H9 (cell line): ENCODE data around the gene CEP128. TPM values are rescaled to one million over a fixed set of nuclear protein-coding genes. Genes with fewer than 3 reads are reported as not detected.

Experiments used
- DNase-seq: peaks from one replicate; pipeline ENCODE4 v3.0.0-alpha.2; 2017
- H2AFZ ChIP-seq: one replicate; pipeline ENCODE4 v1.6.1; 2013; ENCODE audit warnings: mild to moderate bottlenecking, low read length, control low read depth, moderate library complexity
- H2AK5ac ChIP-seq: 2 replicates; pipeline ENCODE4 v1.6.1; 2013; ENCODE audit warnings: low read length, control low read depth, mixed read lengths; ENCODE audit not compliant: insufficient read length
- H2BK120ac ChIP-seq: one replicate; pipeline ENCODE4 v1.6.1; 2013; ENCODE audit warnings: low read depth, mild to moderate bottlenecking, low read length, control low read depth, inconsistent platforms; ENCODE audit not compliant: poor library complexity, severe bottlenecking
- H2BK12ac ChIP-seq: 2 replicates; pipeline ENCODE4 v1.6.1; 2013; ENCODE audit warnings: low read length, control low read depth, mixed read lengths, low read depth; ENCODE audit not compliant: insufficient read length
- H2BK15ac ChIP-seq: 2 replicates; pipeline ENCODE4 v1.6.1; 2013; ENCODE audit warnings: low read depth, low read length, control low read depth
- H2BK20ac ChIP-seq: one replicate; pipeline ENCODE4 v1.6.1; 2013; ENCODE audit warnings: low read depth, mild to moderate bottlenecking, low read length, control low read depth, inconsistent platforms; ENCODE audit not compliant: poor library complexity, severe bottlenecking
- H2BK5ac ChIP-seq: 2 replicates; pipeline ENCODE4 v1.6.1; 2013; ENCODE audit warnings: low read length, control low read depth, mixed read lengths; ENCODE audit not compliant: insufficient read length
- H3K14ac ChIP-seq: 2 replicates; pipeline ENCODE4 v1.6.1; 2013; ENCODE audit warnings: low read length, control low read depth; ENCODE audit not compliant: insufficient read depth
- H3K18ac ChIP-seq: 2 replicates; pipeline ENCODE4 v1.6.1; 2013; ENCODE audit warnings: low read depth, mild to moderate bottlenecking, mixed read lengths, low read length, control low read depth; ENCODE audit not compliant: insufficient read length
- H3K23ac ChIP-seq: 2 replicates; pipeline ENCODE4 v1.6.1; 2013; ENCODE audit warnings: low read length, control low read depth, mixed read lengths, low read depth; ENCODE audit not compliant: insufficient read length
- H3K23me2 ChIP-seq: 2 replicates; pipeline ENCODE4 v1.6.1; 2013; ENCODE audit warnings: low read depth, mild to moderate bottlenecking, mixed read lengths, low read length, control low read depth; ENCODE audit not compliant: insufficient read length, poor library complexity, severe bottlenecking
- H3K27ac ChIP-seq: 2 replicates; pipeline ENCODE4 v1.5.1; 2013; ENCODE audit warnings: low read length, control low read depth, mixed read lengths, low read depth; ENCODE audit not compliant: insufficient read length
- H3K27me3 ChIP-seq: 2 replicates; pipeline ENCODE4 v1.6.1; 2013; ENCODE audit warnings: low read length, control low read depth, inconsistent platforms; ENCODE audit not compliant: insufficient read depth
- H3K4ac ChIP-seq: 2 replicates; pipeline ENCODE4 v1.6.1; 2013; ENCODE audit warnings: low read depth, mild to moderate bottlenecking, control low read depth, inconsistent platforms, low read length, moderate library complexity
- H3K4me1 ChIP-seq: 2 replicates; pipeline ENCODE4 v1.6.1; 2013; ENCODE audit warnings: low read length, control low read depth, inconsistent platforms; ENCODE audit not compliant: insufficient read depth
- H3K4me2 ChIP-seq: 2 replicates; pipeline ENCODE4 v1.6.1; 2013; ENCODE audit warnings: low read length, control low read depth, mixed read lengths; ENCODE audit not compliant: insufficient read length, insufficient read depth
- H3K56ac ChIP-seq: 2 replicates; pipeline ENCODE4 v1.6.1; 2013; ENCODE audit warnings: low read depth, mild to moderate bottlenecking, mixed read lengths, low read length, control low read depth; ENCODE audit not compliant: insufficient read length
- H3K79me1 ChIP-seq: 2 replicates; pipeline ENCODE4 v1.6.1; 2013; ENCODE audit warnings: low read depth, mild to moderate bottlenecking, moderate library complexity, low read length, control low read depth, inconsistent platforms; ENCODE audit not compliant: insufficient read depth, poor library complexity, severe bottlenecking
- H3K79me2 ChIP-seq: 2 replicates; pipeline ENCODE4 v1.6.1; 2013; ENCODE audit warnings: low read length, control low read depth, inconsistent platforms; ENCODE audit not compliant: insufficient read depth
- H3K9ac ChIP-seq: 2 replicates; pipeline ENCODE4 v1.6.1; 2013; ENCODE audit warnings: low read length, control low read depth, mixed read lengths; ENCODE audit not compliant: insufficient read length; ENCODE audit errors: extremely low read depth
- H3K9me3 ChIP-seq: one replicate; pipeline ENCODE4 v1.6.1; 2013; ENCODE audit warnings: low read depth, low read length, inconsistent platforms; ENCODE audit not compliant: control insufficient read depth
- H3T11ph ChIP-seq: one replicate; pipeline ENCODE4 v1.6.1; 2013; ENCODE audit warnings: mild to moderate bottlenecking, low read length, control low read depth, inconsistent platforms
- H4K20me1 ChIP-seq: one replicate; pipeline ENCODE4 v1.6.1; 2013; ENCODE audit not compliant: control insufficient read depth, insufficient read length, insufficient read depth
- H4K5ac ChIP-seq: 2 replicates; pipeline ENCODE4 v1.6.1; 2013; ENCODE audit warnings: low read depth, mild to moderate bottlenecking, mixed read lengths, low read length, control low read depth; ENCODE audit not compliant: insufficient read length
- H4K8ac ChIP-seq: replicated peaks from 2 replicates; pipeline ENCODE4 v1.6.1; 2013; ENCODE audit warnings: low read length, control low read depth, mixed read lengths, low read depth; ENCODE audit not compliant: insufficient read length
- H4K91ac ChIP-seq: 2 replicates; pipeline ENCODE4 v1.6.1; 2013; ENCODE audit warnings: low read depth, mild to moderate bottlenecking, moderate library complexity, mixed read lengths, low read length, control low read depth; ENCODE audit not compliant: insufficient read length
- H3K27ac Mint-ChIP-seq, 3 experiments: 2 replicates in 2 of 3; 3 replicates in 1 of 3; pipeline ENCODE4 v1.8.0; 2020 to 2021; ENCODE audit warnings: mixed read lengths in 3 of 3, mild to moderate bottlenecking in 1 of 3, moderate library complexity in 1 of 3
- H3K27me3 Mint-ChIP-seq: 2 replicates; pipeline ENCODE4 v1.8.0; 2021; ENCODE audit warnings: low read depth, mild to moderate bottlenecking, moderate library complexity, mixed read lengths
- H3K36me3 Mint-ChIP-seq, 3 experiments: 2 replicates in 2 of 3; 3 replicates in 1 of 3; pipeline ENCODE4 v1.8.0; 2020 to 2021; ENCODE audit warnings: low read depth in 3 of 3, mixed read lengths in 3 of 3; ENCODE audit not compliant: insufficient read depth in 1 of 3
- H3K4me1 Mint-ChIP-seq, 2 experiments: 2 replicates each; pipeline ENCODE4 v1.8.0; 2020; ENCODE audit warnings: mixed read lengths in 2 of 2
- H3K4me3 Mint-ChIP-seq, 2 experiments: 2 replicates in 1 of 2; 3 replicates in 1 of 2; pipeline ENCODE4 v1.8.0; 2020 to 2021; ENCODE audit warnings: mild to moderate bottlenecking in 2 of 2, mixed read lengths in 2 of 2, moderate library complexity in 1 of 2
- H3K9me3 Mint-ChIP-seq, 2 experiments: 2 replicates in 1 of 2; 3 replicates in 1 of 2; pipeline ENCODE4 v1.8.0; 2020; ENCODE audit warnings: mild to moderate bottlenecking in 2 of 2, mixed read lengths in 2 of 2, moderate library complexity in 1 of 2
- CTCF ChIP-seq: fragments of 200-600 bp; sonication (generic); conservative IDR thresholded peaks from 3 replicates; pipeline ENCODE4 v1.8.0; 2021; ENCODE audit warnings: antibody characterized with exemption, mild to moderate bottlenecking
- WGBS: extraction: QIAGEN DNeasy Blood & Tissue Kit; methylation state at CpG from one replicate; pipeline ENCODE4 v1.1.7; 2013; ENCODE audit warnings: missing lambda C conversion rate, low lambda C conversion rate, mixed read lengths; ENCODE audit not compliant: insufficient read length; ENCODE audit errors: extremely low coverage; 5-methylcytosine and 5-hydroxymethylcytosine counted together
- total RNA-seq: library from RNA; stranded (reverse); gene quantifications from 2 replicates; pipeline ENCODE4 v1.2.1, GENCODE V29; 2021

CEP128 gene
- total RNA-seq, 1 experiment from 2014 or later = 16.3 TPM

- Histone ChIP-seq H4K5ac (no peak overlapping the region), H4K91ac (no peak overlapping the region), H2BK15ac (no peak overlapping the region), H3K79me1 (no peaks in the 10 kb centered on the region), H3K23ac (no peak overlapping the region), H3K23me2 (no peaks in the 10 kb centered on the region), H3K9ac (no peak overlapping the region), H3T11ph (no peak overlapping the region), H3K9me3 (no peaks in the 10 kb centered on the region), H3K14ac (no peak overlapping the region; the same call in 1 of the 2 replicates), H2BK20ac (no peak overlapping the region), H2AK5ac (no peak overlapping the region), H3K27ac (no peak overlapping the region), H4K8ac (no peak overlapping the region), H4K20me1 (no peaks in the 10 kb centered on the region), H2BK5ac (no peak overlapping the region), H3K27me3 (no peaks in the 10 kb centered on the region), H3K56ac (no peak overlapping the region), H2AFZ (no peak overlapping the region), H3K4ac (no peak overlapping the region), H3K18ac (no peak overlapping the region), H2BK120ac (no peak overlapping the region), H2BK12ac (no peak overlapping the region), H3K4me2 (no peak overlapping the region), H3K4me1 (no peaks in the 10 kb centered on the region), H3K79me2 (no peaks in the 10 kb centered on the region)
- H3K27me3 Mint-ChIP-seq = no peaks in the 10 kb centered on the region
- no CpG with 5 or more reads among the region's 6 CpGs for WGBS
- peak overlapping the region in 1 of 2 experiments; percentile 35; a peak in 2 of 5 replicates for H3K4me3 Mint-ChIP-seq
- peaks cover 5 to 13% (median 11%) of the 10 kb centered on the region in 3 experiments; a peak in 6 of 7 replicates for H3K36me3 Mint-ChIP-seq
- H3K4me1 Mint-ChIP-seq = no peaks in the 10 kb centered on the region
- DNase-seq = no peak
- H3K9me3 Mint-ChIP-seq = peaks cover 15 to 22% of the 10 kb centered on the region in 2 experiments
- no peak for TF ChIP-seq CTCF
- no peak overlapping the region for H3K27ac Mint-ChIP-seq
Observed at GRCh38 chr14:80455031-80455430, 486.5 kb downstream of the CEP128 start.
